Cardiac muscle cell (in vitro differentiated cells and primary cell): ENCODE measurements around the gene RNF150. TPM values are rescaled to one million over a fixed set of nuclear protein-coding genes. Genes with fewer than 3 reads are reported as not detected.

Experiments
- DNase-seq, 2 donors: peaks; one replicate each; pipeline versions ENCODE4 v3.0.0 to v3.0.0-alpha.2; 2010 to 2017; ENCODE audit warnings: low read depth in 1 of 2, low spot score in 1 of 2
- H3K27ac ChIP-seq: fragments of 200-600 bp; sonication (generic); 2 replicates; pipeline ENCODE4 v1.5.1; 2016
- H3K27me3 ChIP-seq: fragments of 200-600 bp; sonication (generic); 2 replicates; pipeline ENCODE4 v1.6.0; 2016; ENCODE audit warnings: control low read depth
- H3K36me3 ChIP-seq: fragments of 200-600 bp; sonication (generic); 2 replicates; pipeline ENCODE4 v1.5.1; 2016; ENCODE audit warnings: control low read depth
- H3K4me1 ChIP-seq: fragments of 200-600 bp; sonication (generic); 2 replicates; pipeline ENCODE4 v1.8.1; 2017; ENCODE audit warnings: low read depth, mild to moderate bottlenecking, mixed run types
- H3K4me3 ChIP-seq: fragments of 200-600 bp; sonication (generic); 2 replicates; pipeline ENCODE4 v1.5.1; 2016; ENCODE audit warnings: mild to moderate bottlenecking
- H3K9me3 ChIP-seq: fragments of 200-600 bp; sonication (generic); 2 replicates; pipeline ENCODE4 v1.5.1; 2017; ENCODE audit warnings: low read depth, mild to moderate bottlenecking, control low read depth
- CTCF ChIP-seq: IDR thresholded peaks from 2 replicates; pipeline ENCODE4 v1.5.1; 2012; ENCODE audit warnings: low read depth, mild to moderate bottlenecking, low read length
- polyA plus RNA-seq: library from polyadenylated mRNA; unstranded; fragments of >200 nt; fragmentation: Nextera tagmentation; extraction: Ambion mirVana; gene quantifications from 2 replicates; pipeline ENCODE4 v1.2.1, GENCODE V29; 2016
- total RNA-seq: library from RNA; depleted of rRNA; stranded (reverse); fragments of >200 nt; gene quantifications from 2 replicates; pipeline ENCODE4 v1.2.3, GENCODE V29; 2016

RNF150 gene
- total and polyA plus RNA-seq, 2 experiments from 2014 or later = 20.1 to 57.4 TPM

GRCh38 chr4:140893939-140894338 is 239.3 kb downstream of the RNF150 start:
- Histone ChIP-seq H3K36me3 (no peaks in the 10 kb centered on the region), H3K4me1 (no peaks in the 10 kb centered on the region), H3K27me3 (no peaks in the 10 kb centered on the region), H3K9me3 (no peaks in the 10 kb centered on the region), H3K4me3 (no peak overlapping the region), H3K27ac (no peak overlapping the region)
- DNase-seq = peak in 1 of 2 donors; percentile 19
- TF ChIP-seq CTCF = no peak

- no peak for TF ChIP-seq CTCF
- Histone ChIP-seq H3K27me3 (no peaks in the 10 kb centered on the region), H3K27ac (no peak overlapping the region), H3K4me1 (no peaks in the 10 kb centered on the region), H3K36me3 (no peaks in the 10 kb centered on the region), H3K4me3 (no peak overlapping the region), H3K9me3 (no peaks in the 10 kb centered on the region)
- DNase-seq = no peak
Measured at GRCh38 chr4:140888054-140888453, 245.2 kb downstream of the RNF150 start.

GRCh38 chr4:140887467-140887866 is 245.8 kb downstream of the RNF150 start:
- no peaks in the 10 kb centered on the region for H3K36me3 ChIP-seq
- H3K27me3 ChIP-seq = no peaks in the 10 kb centered on the region

GRCh38 chr4:140884431-140885058 is 248.7 kb downstream of the RNF150 start:
- DNase-seq = peak; percentile 83 to 86
- peak; percentile 83 for TF ChIP-seq CTCF
- H3K4me1 ChIP-seq = no peaks in the 10 kb centered on the region
- H3K36me3 ChIP-seq = no peaks in the 10 kb centered on the region
- no peak overlapping the region for H3K4me3 ChIP-seq
- no peak overlapping the region for H3K27ac ChIP-seq
- no peaks in the 10 kb centered on the region for H3K27me3 ChIP-seq
- H3K9me3 ChIP-seq = no peaks in the 10 kb centered on the region

More at GRCh38 chr4:140887467-140887866, 245.8 kb downstream of the RNF150 start:
- no peak for TF ChIP-seq CTCF
- Histone ChIP-seq H3K4me3 (no peak overlapping the region), H3K27ac (peak overlapping the region; percentile 23), H3K9me3 (no peaks in the 10 kb centered on the region), H3K4me1 (no peaks in the 10 kb centered on the region)
- no peak for DNase-seq

GRCh38 chr4:140877781-140878180 is 255.5 kb downstream of the RNF150 start:
- no peak for DNase-seq
- Histone ChIP-seq H3K27me3 (no peaks in the 10 kb centered on the region), H3K36me3 (no peaks in the 10 kb centered on the region), H3K4me3 (no peak overlapping the region), H3K4me1 (no peaks in the 10 kb centered on the region), H3K27ac (no peak overlapping the region), H3K9me3 (no peaks in the 10 kb centered on the region)
- no peak for TF ChIP-seq CTCF
